ENCODE results near the gene XRCC2.

DNA sequence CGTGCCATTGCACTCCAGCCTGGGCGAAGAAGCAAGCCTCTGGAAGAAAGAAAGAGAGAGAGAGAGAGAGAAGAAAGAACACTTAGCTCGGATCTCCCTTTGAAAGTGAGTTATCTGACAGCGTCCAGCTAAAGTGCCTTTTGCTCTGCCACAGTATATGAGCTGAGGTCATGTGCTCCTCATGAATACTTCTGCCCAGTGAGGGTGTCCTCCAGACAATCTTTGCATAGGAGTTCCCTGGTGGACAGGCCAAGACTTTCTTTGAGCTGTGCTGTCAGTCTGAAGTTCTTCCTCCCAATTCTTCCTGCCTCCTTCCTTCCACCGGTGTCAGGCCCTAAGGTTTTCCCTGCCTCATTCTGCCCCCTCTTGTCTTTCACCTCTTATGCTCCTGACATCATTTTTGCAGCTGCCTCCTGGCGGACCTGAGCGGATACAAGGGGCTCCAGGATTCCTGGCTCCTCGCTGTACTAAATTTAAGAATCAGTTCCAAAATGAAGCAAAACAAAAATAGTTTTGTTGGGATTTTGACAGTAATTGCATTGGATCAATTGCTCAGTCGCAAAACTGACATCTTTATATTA is 31.9 kb downstream of the XRCC2 start:
- no peak for TF ChIP-seq POLR2A (IDR thresholded peaks at IDR 0.05)
- TF ChIP-seq, protein P1, sequence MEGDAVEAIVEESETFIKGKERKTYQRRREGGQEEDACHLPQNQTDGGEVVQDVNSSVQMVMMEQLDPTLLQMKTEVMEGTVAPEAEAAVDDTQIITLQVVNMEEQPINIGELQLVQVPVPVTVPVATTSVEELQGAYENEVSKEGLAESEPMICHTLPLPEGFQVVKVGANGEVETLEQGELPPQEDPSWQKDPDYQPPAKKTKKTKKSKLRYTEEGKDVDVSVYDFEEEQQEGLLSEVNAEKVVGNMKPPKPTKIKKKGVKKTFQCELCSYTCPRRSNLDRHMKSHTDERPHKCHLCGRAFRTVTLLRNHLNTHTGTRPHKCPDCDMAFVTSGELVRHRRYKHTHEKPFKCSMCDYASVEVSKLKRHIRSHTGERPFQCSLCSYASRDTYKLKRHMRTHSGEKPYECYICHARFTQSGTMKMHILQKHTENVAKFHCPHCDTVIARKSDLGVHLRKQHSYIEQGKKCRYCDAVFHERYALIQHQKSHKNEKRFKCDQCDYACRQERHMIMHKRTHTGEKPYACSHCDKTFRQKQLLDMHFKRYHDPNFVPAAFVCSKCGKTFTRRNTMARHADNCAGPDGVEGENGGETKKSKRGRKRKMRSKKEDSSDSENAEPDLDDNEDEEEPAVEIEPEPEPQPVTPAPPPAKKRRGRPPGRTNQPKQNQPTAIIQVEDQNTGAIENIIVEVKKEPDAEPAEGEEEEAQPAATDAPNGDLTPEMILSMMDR (IDR thresholded peaks at IDR 0.05) = no peak
